Measurements from ENCODE around the gene TM9SF4. TPM values are rescaled to one million over a fixed set of nuclear protein-coding genes. Genes with fewer than 3 reads are reported as not detected.

Gene TM9SF4
- total RNA-seq, 2 experiments from 2014 or later, result 35.8 to 37.3 TPM

DNA sequence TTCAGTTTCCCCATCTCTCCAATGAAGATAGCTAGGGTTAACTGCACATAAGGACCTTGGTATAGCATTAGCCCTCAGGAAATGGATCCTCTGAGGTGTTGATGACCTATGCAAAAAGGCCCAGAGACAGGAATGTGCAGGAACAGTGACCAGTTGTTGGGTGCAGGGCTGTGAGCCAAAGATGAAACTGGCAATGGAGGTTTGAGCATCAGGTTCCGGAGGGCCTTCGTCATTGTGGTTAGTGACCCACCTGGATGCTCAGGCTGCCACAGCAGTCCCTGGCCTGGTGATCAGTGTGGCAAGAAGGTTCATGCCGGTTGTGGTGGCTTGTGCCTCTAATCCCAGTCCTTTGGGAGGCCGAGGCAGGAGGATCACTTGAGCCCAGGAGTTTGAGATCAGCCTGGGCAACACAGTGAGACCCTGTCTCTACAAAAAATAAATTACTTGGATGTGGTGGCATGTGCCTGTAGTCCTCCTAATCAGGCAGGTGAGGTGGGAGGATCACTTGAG, 43.7 kb downstream of the TM9SF4 start:
- CTCF ChIA-PET, result no interaction called here
- no peak overlapping the region for H3K4me3 Mint-ChIP-seq
- no peaks in the 10 kb centered on the region for H3K9me3 Mint-ChIP-seq
- peaks cover 4% of the 10 kb centered on the region for H3K4me1 Mint-ChIP-seq (ENCODE audit: low read depth)
- no peak overlapping the region for H3K27ac Mint-ChIP-seq
- intact Hi-C loops (cut with micrococcal nuclease), result no loop called here
- DNase-seq, result no peak
- POLR2A ChIA-PET, result no interaction called here
- H3K36me3 Mint-ChIP-seq, result peaks cover 44% of the 10 kb centered on the region
- H3K27me3 Mint-ChIP-seq, result no peaks in the 10 kb centered on the region

DNA sequence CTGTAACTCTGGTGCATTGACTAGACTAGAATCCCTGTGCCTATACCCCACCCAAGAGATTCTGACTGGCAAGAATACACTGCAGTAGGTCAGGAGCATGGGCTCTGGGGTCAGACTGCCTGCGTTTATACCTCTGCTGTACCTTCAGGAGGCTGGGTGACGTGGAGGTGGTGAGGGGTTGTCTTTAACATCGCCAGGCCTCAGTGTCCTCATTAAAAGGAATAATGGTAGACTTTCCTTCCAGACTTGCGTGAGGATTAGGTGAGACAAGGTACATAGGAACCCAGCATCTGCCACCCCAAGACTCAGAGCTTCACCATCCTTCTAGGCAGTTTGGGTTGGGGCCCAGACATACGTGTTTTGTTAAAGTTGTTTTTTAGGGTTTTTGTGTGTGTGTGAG, 44.3 kb downstream of the TM9SF4 start:
- H3K4me1 Mint-ChIP-seq (ENCODE audit: low read depth), result peaks cover 6% of the 10 kb centered on the region
- no peaks in the 10 kb centered on the region for H3K9me3 Mint-ChIP-seq
- H3K27ac Mint-ChIP-seq, result no peak overlapping the region
- H3K4me3 Mint-ChIP-seq, result no peak overlapping the region
- intact Hi-C loops (cut with micrococcal nuclease), result no loop called here
- no peaks in the 10 kb centered on the region for H3K27me3 Mint-ChIP-seq
- peaks cover 48% of the 10 kb centered on the region for H3K36me3 Mint-ChIP-seq
- ChIA-PET CTCF (no interaction called here), POLR2A (no interaction called here)
- DNase-seq, result no peak

DNA sequence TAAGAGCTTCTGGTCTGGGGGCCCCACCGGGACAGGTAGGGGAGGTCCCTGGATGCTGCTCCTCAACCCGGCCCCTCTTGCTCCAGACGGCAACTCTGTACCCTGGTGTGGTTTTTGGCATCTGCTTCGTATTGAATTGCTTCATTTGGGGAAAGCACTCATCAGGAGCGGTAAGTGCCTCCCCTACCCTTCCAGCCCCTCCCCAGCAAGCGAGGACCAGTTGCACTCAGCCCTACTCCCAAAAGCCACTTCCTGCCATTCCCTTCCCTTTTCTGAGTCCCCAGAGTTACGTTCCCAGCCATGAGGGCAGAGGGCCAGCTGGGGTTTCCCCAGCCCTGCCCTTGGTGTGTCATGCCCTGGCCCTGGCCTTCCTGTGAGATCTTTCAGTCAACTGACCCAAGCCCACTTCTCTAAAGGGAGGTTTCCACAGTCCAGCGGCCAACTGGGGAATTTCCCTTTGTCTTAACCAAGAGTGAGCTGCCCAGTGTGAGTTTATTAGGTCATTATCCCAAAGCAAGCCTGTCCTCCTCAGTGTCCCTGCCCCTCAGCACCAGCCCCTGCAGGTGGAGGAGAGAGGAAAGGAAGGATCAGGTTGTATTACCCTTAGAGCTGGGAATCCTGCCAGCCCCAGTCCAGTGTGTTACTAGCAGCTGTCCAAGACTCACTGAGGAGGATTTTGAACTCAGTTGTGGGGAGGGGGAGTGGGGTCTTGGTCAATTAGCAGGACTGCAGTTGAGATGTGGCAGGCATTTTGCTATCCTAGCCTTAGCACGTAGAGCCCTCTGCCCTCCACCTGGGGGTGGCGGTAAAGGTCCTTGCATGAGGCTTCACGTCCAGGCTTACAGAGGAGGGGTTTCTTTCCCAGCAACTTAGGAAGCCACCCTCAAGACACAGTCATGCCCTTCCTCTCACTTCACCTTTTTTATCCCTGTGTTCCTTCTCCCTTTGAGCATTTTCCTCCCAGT, 45.8 kb downstream of the TM9SF4 start:
- DNase-seq, result peak; percentile 46
- no peaks in the 10 kb centered on the region for H3K27me3 Mint-ChIP-seq
- peak overlapping the region; percentile 33 for H3K27ac Mint-ChIP-seq
- POLR2A ChIA-PET, result no interaction called here
- peaks cover 10% of the 10 kb centered on the region for H3K4me1 Mint-ChIP-seq (ENCODE audit: low read depth)
- intact Hi-C loops (cut with micrococcal nuclease), result loop anchor here (5.0 kb wide), 1 partner anchor 47 kb away; no protein-coding TSS in a partner anchor
- CTCF ChIA-PET, result interaction anchor here (0.7 kb wide), 1 partner anchor 133 kb away, joined by 3 read pairs; no protein-coding TSS in a partner anchor
- H3K4me3 Mint-ChIP-seq, result no peak overlapping the region
- H3K9me3 Mint-ChIP-seq, result no peaks in the 10 kb centered on the region
- peaks cover 45% of the 10 kb centered on the region for H3K36me3 Mint-ChIP-seq

DNA sequence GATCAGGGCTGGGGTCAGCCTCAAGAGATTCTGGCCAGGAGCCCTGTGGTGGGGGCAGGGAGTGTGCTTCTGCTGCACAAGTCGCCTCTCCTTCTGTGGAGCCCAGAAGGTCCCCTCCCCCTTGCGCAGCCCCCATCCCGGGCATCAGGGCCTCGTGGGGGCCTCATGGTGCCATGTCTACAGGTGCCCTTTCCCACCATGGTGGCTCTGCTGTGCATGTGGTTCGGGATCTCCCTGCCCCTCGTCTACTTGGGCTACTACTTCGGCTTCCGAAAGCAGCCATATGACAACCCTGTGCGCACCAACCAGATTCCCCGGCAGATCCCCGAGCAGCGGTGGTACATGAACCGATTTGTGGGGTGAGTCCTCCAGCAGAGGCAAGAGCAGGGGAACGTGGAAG, 48.1 kb downstream of the TM9SF4 start:
- Mint-ChIP-seq H3K4me1 (ENCODE audit: low read depth) (peaks cover 10% of the 10 kb centered on the region), H3K4me3 (no peak overlapping the region), H3K36me3 (peaks cover 48% of the 10 kb centered on the region), H3K27ac (no peak overlapping the region), H3K27me3 (no peaks in the 10 kb centered on the region), H3K9me3 (no peaks in the 10 kb centered on the region)
- ChIA-PET CTCF (no interaction called here), POLR2A (no interaction called here)
- DNase-seq, result no peak
- intact Hi-C loops (cut with micrococcal nuclease), result loop anchor here (5.0 kb wide), 1 partner anchor 45 kb away; no protein-coding TSS in a partner anchor

DNA sequence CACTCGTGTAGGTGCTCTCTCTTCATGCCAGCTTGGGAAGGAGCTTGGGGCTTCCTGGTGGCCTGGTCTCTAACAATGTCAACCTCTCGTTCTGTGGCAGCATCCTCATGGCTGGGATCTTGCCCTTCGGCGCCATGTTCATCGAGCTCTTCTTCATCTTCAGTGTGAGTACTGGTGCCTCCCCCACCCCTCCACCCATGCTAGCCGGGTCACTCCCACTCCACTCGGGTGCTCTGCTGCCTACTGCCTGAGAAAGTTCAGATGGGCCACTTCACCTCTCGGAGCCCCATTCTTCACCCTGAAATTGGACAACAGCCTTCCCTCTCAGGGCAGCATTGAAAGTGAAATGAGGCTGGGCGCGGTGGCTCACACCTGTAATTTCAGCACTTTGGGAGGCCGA, 48.8 kb downstream of the TM9SF4 start:
- ChIA-PET CTCF (no interaction called here), POLR2A (no interaction called here)
- Mint-ChIP-seq H3K27ac (peak overlapping the region; percentile 13), H3K9me3 (no peaks in the 10 kb centered on the region), H3K27me3 (no peaks in the 10 kb centered on the region), H3K4me1 (ENCODE audit: low read depth) (peaks cover 10% of the 10 kb centered on the region), H3K36me3 (peaks cover 47% of the 10 kb centered on the region), H3K4me3 (no peak overlapping the region)
- intact Hi-C loops (cut with micrococcal nuclease), result loop anchor here (5.0 kb wide), 1 partner anchor 44 kb away; no protein-coding TSS in a partner anchor
- DNase-seq, result no peak

DNA sequence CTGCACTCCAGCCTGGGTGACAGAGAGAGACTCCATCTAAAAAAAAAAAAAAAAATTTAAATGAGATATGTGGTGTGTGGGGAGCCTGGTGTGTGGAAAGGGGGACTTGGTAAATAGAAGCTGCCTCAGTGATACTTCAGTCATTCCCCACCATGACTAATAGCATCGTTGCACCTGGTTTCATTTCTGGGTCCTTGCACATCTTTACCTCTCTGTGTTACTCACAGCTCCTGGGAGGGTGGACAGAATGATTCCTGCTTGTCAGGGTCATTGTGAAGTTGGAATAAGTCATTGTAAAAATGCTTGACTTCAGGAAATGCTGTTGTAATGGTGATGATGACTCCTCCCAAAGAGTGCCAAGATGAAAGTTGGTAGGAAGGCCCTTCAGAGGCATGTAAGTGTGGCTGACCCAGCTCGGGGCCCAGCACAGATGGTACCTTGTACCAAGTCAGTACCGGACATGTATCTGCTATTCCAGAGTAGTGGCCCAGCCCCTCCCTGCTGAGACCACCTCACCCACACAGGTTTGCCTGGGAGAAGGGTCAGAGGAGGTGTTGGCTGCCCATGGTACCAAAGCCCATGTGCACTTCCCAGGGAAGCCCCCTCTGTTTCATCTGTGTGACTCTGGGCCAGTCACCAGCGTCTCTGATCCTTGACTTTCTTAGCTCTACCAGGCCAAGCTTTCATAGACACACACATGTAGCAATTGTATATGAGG, 49.6 kb downstream of the TM9SF4 start:
- Mint-ChIP-seq H3K27me3 (no peaks in the 10 kb centered on the region), H3K27ac (peak overlapping the region; percentile 71), H3K9me3 (no peaks in the 10 kb centered on the region), H3K4me1 (ENCODE audit: low read depth) (peaks cover 10% of the 10 kb centered on the region), H3K36me3 (peaks cover 48% of the 10 kb centered on the region), H3K4me3 (no peak overlapping the region)
- POLR2A ChIA-PET, result interaction anchor here (0.7 kb wide), 1 partner anchor 31 kb away, joined by 3 read pairs; no protein-coding TSS in a partner anchor
- intact Hi-C loops (cut with micrococcal nuclease), result loop anchor here (5.0 kb wide), 1 partner anchor 43 kb away; no protein-coding TSS in a partner anchor
- peak; percentile 42 for DNase-seq
- CTCF ChIA-PET, result no interaction called here

DNA sequence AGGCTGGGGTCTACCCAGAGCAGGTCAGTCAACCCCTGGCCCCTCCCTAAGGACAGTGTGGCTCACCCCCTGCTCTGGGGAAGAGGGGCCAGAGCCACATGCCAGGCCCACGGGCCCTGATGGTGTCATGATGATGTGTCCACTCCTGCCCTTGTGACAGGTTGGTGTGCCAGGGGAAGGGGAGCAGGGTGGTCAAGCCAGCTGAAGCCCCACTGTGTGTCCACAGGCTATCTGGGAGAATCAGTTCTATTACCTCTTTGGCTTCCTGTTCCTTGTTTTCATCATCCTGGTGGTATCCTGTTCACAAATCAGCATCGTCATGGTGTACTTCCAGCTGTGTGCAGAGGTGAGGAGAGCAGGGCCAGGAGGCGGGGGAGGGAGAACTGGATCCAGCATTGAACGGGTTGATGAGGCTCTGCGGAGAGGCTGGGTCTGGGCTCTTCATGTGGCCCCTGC, 50.3 kb downstream of the TM9SF4 start:
- no peak for DNase-seq
- Mint-ChIP-seq H3K36me3 (peaks cover 53% of the 10 kb centered on the region), H3K27me3 (no peaks in the 10 kb centered on the region), H3K27ac (peak overlapping the region; percentile 23), H3K9me3 (no peaks in the 10 kb centered on the region), H3K4me1 (ENCODE audit: low read depth) (peaks cover 10% of the 10 kb centered on the region), H3K4me3 (no peak overlapping the region)
- intact Hi-C loops (cut with micrococcal nuclease), result loop anchor here (5.0 kb wide), 1 partner anchor 43 kb away; no protein-coding TSS in a partner anchor
- CTCF ChIA-PET, result no interaction called here
- POLR2A ChIA-PET, result interaction anchor here (0.7 kb wide), 1 partner anchor 30 kb away, joined by 3 read pairs; no protein-coding TSS in a partner anchor

DNA sequence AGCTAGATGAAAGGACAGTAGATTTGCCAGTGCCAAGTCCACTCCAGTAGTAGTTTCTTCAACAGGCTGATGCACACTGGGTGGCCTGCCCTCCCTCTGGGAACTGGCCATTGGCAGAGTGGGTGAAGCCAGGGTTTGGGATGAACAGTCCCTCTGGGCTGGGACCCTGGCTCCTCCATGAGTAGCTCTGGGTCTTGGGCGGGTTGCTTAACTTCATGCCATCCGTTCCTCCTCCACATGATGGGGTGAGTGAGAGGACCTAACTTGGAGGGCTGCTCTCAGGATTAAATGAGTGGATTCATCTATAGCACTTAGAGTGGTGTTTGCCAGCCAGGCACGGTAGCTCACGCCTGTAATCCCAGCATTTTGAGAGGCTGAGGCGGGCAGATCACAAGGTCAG, 50.8 kb downstream of the TM9SF4 start:
- Mint-ChIP-seq H3K27ac (peak overlapping the region; percentile 23), H3K4me1 (ENCODE audit: low read depth) (peaks cover 7% of the 10 kb centered on the region), H3K27me3 (no peaks in the 10 kb centered on the region), H3K36me3 (peaks cover 51% of the 10 kb centered on the region), H3K4me3 (no peak overlapping the region), H3K9me3 (no peaks in the 10 kb centered on the region)
- CTCF ChIA-PET, result no interaction called here
- no peak for DNase-seq
- intact Hi-C loops (cut with micrococcal nuclease), result no loop called here
- POLR2A ChIA-PET, result no interaction called here

DNA sequence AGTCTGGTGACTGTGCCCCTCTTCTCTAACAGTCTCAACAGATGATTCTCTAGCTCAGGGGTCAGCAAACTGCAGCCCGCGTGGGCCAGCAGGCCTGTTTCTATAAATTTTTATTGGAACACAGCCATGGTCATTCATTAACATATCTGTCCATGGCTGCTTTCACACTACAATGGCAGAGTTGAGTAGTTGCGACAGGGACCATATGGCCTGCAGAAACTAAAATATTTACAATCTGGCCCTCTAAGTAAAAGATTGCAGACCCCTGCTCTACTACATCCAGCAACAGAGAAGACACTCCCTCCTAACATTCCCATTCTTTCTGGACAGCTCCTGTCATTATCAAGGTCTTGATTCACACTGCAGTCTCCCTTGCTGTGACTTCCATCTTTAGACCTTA, 52.8 kb downstream of the TM9SF4 start:
- POLR2A ChIA-PET, result no interaction called here
- H3K4me1 Mint-ChIP-seq (ENCODE audit: low read depth), result peaks cover 7% of the 10 kb centered on the region
- no peak for DNase-seq
- intact Hi-C loops (cut with micrococcal nuclease), result no loop called here
- no peak overlapping the region for H3K4me3 Mint-ChIP-seq
- H3K27ac Mint-ChIP-seq, result no peak overlapping the region
- peaks cover 59% of the 10 kb centered on the region for H3K36me3 Mint-ChIP-seq
- H3K9me3 Mint-ChIP-seq, result no peaks in the 10 kb centered on the region
- CTCF ChIA-PET, result no interaction called here
- no peaks in the 10 kb centered on the region for H3K27me3 Mint-ChIP-seq

DNA sequence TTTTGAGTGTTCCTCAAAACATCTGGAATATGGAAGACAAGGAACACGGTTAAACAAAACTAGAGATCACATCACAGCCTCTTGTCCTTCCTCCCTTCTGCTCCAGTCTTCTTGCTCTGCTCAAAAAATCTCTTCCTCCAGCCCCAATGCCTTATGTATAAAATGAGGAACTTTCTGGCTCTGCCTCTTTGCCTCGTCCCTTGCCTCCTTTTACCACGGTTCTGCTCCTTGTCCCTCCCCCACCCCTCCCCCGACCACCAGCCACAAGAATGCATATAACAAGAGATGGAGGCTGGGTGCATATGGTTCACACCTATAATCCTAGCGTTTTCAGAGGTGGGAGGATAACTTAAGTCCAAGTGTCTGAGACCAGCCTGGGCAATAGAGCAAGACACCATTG, 54.4 kb downstream of the TM9SF4 start:
- intact Hi-C loops (cut with micrococcal nuclease), result no loop called here
- Mint-ChIP-seq H3K4me3 (no peak overlapping the region), H3K4me1 (ENCODE audit: low read depth) (peaks cover 3% of the 10 kb centered on the region), H3K9me3 (no peaks in the 10 kb centered on the region), H3K27me3 (no peaks in the 10 kb centered on the region), H3K36me3 (peaks cover 47% of the 10 kb centered on the region), H3K27ac (no peak overlapping the region)
- CTCF ChIA-PET, result no interaction called here
- POLR2A ChIA-PET, result no interaction called here
- DNase-seq, result no peak

DNA sequence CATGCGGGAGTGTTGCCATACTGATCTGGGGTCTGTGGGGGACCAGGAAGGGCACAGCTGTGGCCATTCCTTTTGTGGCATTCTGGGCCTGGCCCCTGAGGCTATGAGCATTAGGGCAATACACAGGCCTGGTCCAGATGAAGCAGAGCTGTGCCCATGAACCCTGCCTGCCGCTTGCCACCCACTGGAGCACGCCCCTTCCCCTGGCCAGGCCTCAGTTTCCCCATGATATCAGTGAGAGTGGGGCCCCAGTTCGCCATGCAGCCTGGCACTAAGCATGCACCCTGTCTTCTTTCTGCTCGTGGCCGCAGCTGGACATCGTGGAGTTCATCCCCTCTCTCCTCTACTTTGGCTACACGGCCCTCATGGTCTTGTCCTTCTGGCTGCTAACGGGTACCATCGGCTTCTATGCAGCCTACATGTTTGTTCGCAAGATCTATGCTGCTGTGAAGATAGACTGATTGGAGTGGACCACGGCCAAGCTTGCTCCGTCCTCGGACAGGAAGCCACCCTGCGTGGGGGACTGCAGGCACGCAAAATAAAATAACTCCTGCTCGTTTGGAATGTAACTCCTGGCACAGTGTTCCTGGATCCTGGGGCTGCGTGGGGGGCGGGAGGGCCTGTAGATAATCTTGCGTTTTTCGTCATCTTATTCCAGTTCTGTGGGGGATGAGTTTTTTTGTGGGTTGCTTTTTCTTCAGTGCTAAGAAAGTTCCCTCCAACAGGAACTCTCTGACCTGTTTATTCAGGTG, 55.6 kb downstream of the TM9SF4 start:
- Mint-ChIP-seq H3K4me1 (ENCODE audit: low read depth) (no peaks in the 10 kb centered on the region), H3K27me3 (no peaks in the 10 kb centered on the region), H3K4me3 (no peak overlapping the region), H3K36me3 (peaks cover 44% of the 10 kb centered on the region), H3K9me3 (no peaks in the 10 kb centered on the region), H3K27ac (no peak overlapping the region)
- no peak for DNase-seq
- POLR2A ChIA-PET, result no interaction called here
- intact Hi-C loops (cut with micrococcal nuclease), result no loop called here
- CTCF ChIA-PET, result no interaction called here

Data from activated CD4-positive, alpha-beta memory T cell treated with anti-CD3 and anti-CD28 coated beads for 36 hours (primary cell).